CD4-positive, alpha-beta T cell (primary cell): ENCODE data around the gene HSPG2. TPM values are rescaled to one million over a fixed set of nuclear protein-coding genes. Genes with fewer than 3 reads are reported as not detected.

ENCODE experiments used
- ATAC-seq: fragments of 200-7000 bp; cut with Tn5 transposase; one replicate; pipeline ENCODE4 v1.10.0; 2022; ENCODE audit warnings: mild to moderate bottlenecking; ENCODE audit not compliant: poor library complexity
- CTCF ChIA-PET: fragments of 350-600 bp; sonication (Branson Sonifier 250); formaldehyde crosslinking; loops from one replicate; lab custom pipeline; 2021; ENCODE audit warnings: antibody characterized with exemption, inconsistent platforms; lab: Charles Lee
- POLR2A ChIA-PET: fragments of 350-600 bp; sonication (Branson Sonifier 250); formaldehyde crosslinking; loops from one replicate; lab custom pipeline; 2021; ENCODE audit warnings: antibody characterized with exemption, inconsistent platforms; lab: Charles Lee
- DNase-seq, 14 experiments: peaks; one replicate each; pipeline ENCODE4 v3.0.0-alpha.2; 2013 to 2020; ENCODE audit warnings: mixed read lengths in 2 of 14
- H3K27ac ChIP-seq, 2 donors: one replicate each; pipeline versions ENCODE4 v1.5.1 to v1.7.0; 2013; ENCODE audit warnings: low read length in 2 of 2, low read depth in 1 of 2, mild to moderate bottlenecking in 1 of 2
- H3K27me3 ChIP-seq, 2 experiments: 1 replicate in 1 of 2; 2 replicates in 1 of 2; pipeline versions ENCODE4 v1.6.1 to v1.7.0; 2013; ENCODE audit warnings: low read length in 2 of 2, control low read depth in 1 of 2, mild to moderate bottlenecking in 1 of 2, moderate library complexity in 1 of 2; ENCODE audit not compliant: insufficient read depth in 2 of 2, control insufficient read depth in 1 of 2
- H3K36me3 ChIP-seq: one replicate; pipeline ENCODE4 v1.6.1; 2013; ENCODE audit warnings: low read length, control low read depth; ENCODE audit not compliant: insufficient read depth
- H3K4me1 ChIP-seq: one replicate; pipeline ENCODE4 v1.6.1; 2013; ENCODE audit warnings: low read length, control low read depth; ENCODE audit not compliant: insufficient read depth
- H3K4me3 ChIP-seq: one replicate; pipeline ENCODE4 v1.5.1; 2013; ENCODE audit warnings: mild to moderate bottlenecking, low read length, moderate library complexity
- H3K9me3 ChIP-seq, 2 experiments: 1 replicate in 1 of 2; 2 replicates in 1 of 2; pipeline versions ENCODE4 v1.6.1 to v1.7.0; 2013; ENCODE audit warnings: low read length in 2 of 2, mild to moderate bottlenecking in 2 of 2, control low read depth in 1 of 2, moderate library complexity in 1 of 2; ENCODE audit not compliant: control insufficient read depth in 1 of 2, insufficient read depth in 1 of 2
- H3K27ac Mint-ChIP-seq: one replicate; pipeline ENCODE4 v1.8.0; 2020; ENCODE audit warnings: mixed read lengths
- H3K27me3 Mint-ChIP-seq: one replicate; pipeline ENCODE4 v1.8.0; 2021; ENCODE audit warnings: mixed read lengths
- H3K36me3 Mint-ChIP-seq: one replicate; pipeline ENCODE4 v1.8.0; 2021; ENCODE audit warnings: low read depth, mixed read lengths
- H3K4me1 Mint-ChIP-seq: one replicate; pipeline ENCODE4 v1.8.0; 2021; ENCODE audit warnings: low read depth, mixed read lengths
- H3K4me3 Mint-ChIP-seq: one replicate; pipeline ENCODE4 v1.8.0; 2020; ENCODE audit warnings: mild to moderate bottlenecking, mixed read lengths
- H3K9me3 Mint-ChIP-seq: one replicate; pipeline ENCODE4 v1.8.0; 2020; ENCODE audit warnings: mixed read lengths
- intact Hi-C, 2 experiments: fragments of 100-400 bp; cut with DNase I in 1 of 2; cut with micrococcal nuclease in 1 of 2; formaldehyde crosslinking; loops; one replicate each; pipeline versions ENCODE4 v1.15.1 to v1.9.0; 2023 to 2025; cut with DNase I, micrococcal nuclease
- total RNA-seq, 174 experiments: library from RNA in 2 of 174; stranded (reverse) in 2 of 174; gene quantifications; one replicate each; pipeline ENCODE4 v1.2.3 and lab custom pipeline; 2021 to 2026
- TF ChIP-seq, protein P1 (sequence below): fragments of 200-600 bp; IDR thresholded peaks from one replicate; pipeline ENCODE4 v1.8.0; 2022; ENCODE audit warnings: antibody characterized with exemption, mild to moderate bottlenecking

Gene HSPG2
- total RNA-seq, 2 experiments from 2014 or later = 10.8 to 11.0 TPM

DNA sequence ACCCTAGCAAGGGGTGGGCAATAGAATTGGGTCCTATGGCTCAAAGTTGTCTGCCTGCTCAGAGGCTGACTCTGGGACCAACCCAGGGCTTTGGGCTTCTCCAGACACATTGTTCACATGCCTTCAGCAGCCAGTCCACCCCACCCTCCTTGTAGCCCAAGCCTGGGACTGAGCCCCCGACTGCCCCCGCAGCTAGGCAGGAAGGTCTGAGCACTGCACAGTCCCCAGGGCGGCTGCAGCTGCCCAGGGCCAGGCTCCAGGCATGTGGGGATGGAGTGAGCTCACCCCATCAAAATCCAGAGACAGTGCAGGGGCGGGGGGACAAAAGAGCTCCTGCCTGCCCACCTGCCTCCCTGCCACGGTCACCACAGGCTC is 35.6 kb downstream of the HSPG2 start:
- CTCF ChIA-PET = interaction anchor here (0.5 kb wide), 1 partner anchor 1109 kb away, joined by 3 read pairs; no protein-coding TSS in a partner anchor
- Mint-ChIP-seq H3K4me3 (no peak overlapping the region), H3K27ac (no peak overlapping the region), H3K27me3 (no peaks in the 10 kb centered on the region), H3K9me3 (no peaks in the 10 kb centered on the region), H3K4me1 (no peaks in the 10 kb centered on the region), H3K36me3 (no peaks in the 10 kb centered on the region)
- no peak overlapping the region for H3K27ac ChIP-seq
- no peaks in the 10 kb centered on the region for H3K9me3 ChIP-seq
- no peaks in the 10 kb centered on the region for H3K27me3 ChIP-seq
- no peaks in the 10 kb centered on the region for H3K36me3 ChIP-seq
- H3K4me1 ChIP-seq = peaks cover 6% of the 10 kb centered on the region
- ATAC-seq = no peak
- TF ChIP-seq, protein P1, sequence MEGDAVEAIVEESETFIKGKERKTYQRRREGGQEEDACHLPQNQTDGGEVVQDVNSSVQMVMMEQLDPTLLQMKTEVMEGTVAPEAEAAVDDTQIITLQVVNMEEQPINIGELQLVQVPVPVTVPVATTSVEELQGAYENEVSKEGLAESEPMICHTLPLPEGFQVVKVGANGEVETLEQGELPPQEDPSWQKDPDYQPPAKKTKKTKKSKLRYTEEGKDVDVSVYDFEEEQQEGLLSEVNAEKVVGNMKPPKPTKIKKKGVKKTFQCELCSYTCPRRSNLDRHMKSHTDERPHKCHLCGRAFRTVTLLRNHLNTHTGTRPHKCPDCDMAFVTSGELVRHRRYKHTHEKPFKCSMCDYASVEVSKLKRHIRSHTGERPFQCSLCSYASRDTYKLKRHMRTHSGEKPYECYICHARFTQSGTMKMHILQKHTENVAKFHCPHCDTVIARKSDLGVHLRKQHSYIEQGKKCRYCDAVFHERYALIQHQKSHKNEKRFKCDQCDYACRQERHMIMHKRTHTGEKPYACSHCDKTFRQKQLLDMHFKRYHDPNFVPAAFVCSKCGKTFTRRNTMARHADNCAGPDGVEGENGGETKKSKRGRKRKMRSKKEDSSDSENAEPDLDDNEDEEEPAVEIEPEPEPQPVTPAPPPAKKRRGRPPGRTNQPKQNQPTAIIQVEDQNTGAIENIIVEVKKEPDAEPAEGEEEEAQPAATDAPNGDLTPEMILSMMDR = no peak
- no peak for DNase-seq
- intact Hi-C loops = no loop called here
- POLR2A ChIA-PET = no interaction called here
- no peak overlapping the region for H3K4me3 ChIP-seq

DNA sequence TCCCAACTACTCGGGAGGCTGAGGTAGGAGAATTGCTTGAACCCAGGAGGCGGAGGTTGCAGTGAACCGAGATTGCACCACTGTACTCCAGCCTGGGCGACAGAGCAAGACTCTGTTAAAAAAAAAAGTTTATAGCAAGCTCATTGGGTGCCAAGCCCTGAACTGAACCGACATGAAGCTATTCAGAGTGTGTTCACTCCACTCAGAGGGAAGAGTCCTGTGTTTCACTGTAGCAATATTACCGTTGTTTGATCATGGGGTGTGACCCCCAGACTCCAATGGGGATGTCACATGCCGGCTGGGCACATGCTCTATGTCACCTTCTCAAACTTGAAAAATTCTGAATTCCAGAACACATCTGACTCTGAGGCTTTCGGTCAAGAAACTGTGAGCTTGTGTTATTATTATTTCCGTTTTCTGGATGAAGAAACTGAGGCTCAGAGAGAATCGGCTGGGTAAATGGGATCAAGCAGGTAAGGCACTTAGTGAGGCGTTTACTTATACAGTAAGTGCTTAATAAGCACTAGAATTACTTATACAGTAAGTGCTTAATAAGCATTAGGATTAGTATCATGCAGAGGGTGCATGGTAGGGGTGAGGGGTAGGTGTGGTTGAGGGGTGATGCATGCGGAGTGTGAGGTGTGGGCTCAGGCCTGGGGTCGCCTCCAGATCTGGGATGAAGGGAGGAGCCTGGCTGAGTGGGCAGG is 36.2 kb downstream of the HSPG2 start:
- H3K36me3 ChIP-seq = no peaks in the 10 kb centered on the region
- no peak overlapping the region for H3K4me3 Mint-ChIP-seq
- no peaks in the 10 kb centered on the region for H3K27me3 ChIP-seq
- DNase-seq = no peak
- ATAC-seq = no peak
- no peaks in the 10 kb centered on the region for H3K27me3 Mint-ChIP-seq
- ChIA-PET CTCF (interaction anchor here (0.5 kb wide), 1 partner anchor 1109 kb away, joined by 3 read pairs; no protein-coding TSS in a partner anchor), POLR2A (no interaction called here)
- no peaks in the 10 kb centered on the region for H3K36me3 Mint-ChIP-seq
- no peaks in the 10 kb centered on the region for H3K9me3 ChIP-seq
- H3K4me1 ChIP-seq = peaks cover 6% of the 10 kb centered on the region
- H3K27ac Mint-ChIP-seq = no peak overlapping the region
- H3K27ac ChIP-seq = no peak overlapping the region
- no peak overlapping the region for H3K4me3 ChIP-seq
- intact Hi-C loops = no loop called here
- no peaks in the 10 kb centered on the region for H3K9me3 Mint-ChIP-seq
- H3K4me1 Mint-ChIP-seq = no peaks in the 10 kb centered on the region
- TF ChIP-seq, protein P1 = no peak

DNA sequence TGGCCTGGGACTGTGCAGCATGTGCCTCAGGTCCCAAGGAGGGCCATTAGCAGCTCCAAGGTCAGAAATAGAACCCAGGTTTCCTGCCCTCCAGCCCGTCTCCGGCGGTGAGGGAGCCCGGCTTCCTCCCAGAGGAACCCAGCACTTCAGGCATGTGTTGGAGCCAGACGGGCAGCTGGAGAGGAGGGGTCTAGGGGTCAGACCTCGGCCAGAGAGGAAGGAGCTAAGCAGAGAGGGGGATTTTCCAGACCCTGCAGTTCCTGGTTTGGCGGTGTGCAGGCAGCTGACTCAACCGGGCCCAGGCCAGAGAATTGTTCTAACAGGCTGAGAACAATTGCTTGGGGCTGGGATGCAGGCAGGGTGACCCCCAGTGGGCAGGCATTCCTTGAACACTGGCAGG is 37.1 kb downstream of the HSPG2 start:
- ChIA-PET POLR2A (no interaction called here), CTCF (no interaction called here)
- Mint-ChIP-seq H3K36me3 (no peaks in the 10 kb centered on the region), H3K27ac (no peak overlapping the region), H3K9me3 (no peaks in the 10 kb centered on the region), H3K4me3 (no peak overlapping the region), H3K27me3 (no peaks in the 10 kb centered on the region), H3K4me1 (no peaks in the 10 kb centered on the region)
- Histone ChIP-seq H3K9me3 (no peaks in the 10 kb centered on the region), H3K27me3 (no peaks in the 10 kb centered on the region), H3K4me1 (peaks cover 6% of the 10 kb centered on the region), H3K36me3 (no peaks in the 10 kb centered on the region), H3K4me3 (no peak overlapping the region), H3K27ac (no peak overlapping the region)
- TF ChIP-seq, protein P1 = no peak
- ATAC-seq (no peak), DNase-seq (no peak)
- intact Hi-C loops = no loop called here
